Mucosa of stomach (tissue), 1 donor: Measurements from ENCODE around the gene ACVR1.

ENCODE experiments used
- H3K27me3 ChIP-seq: one replicate; pipeline ENCODE4 v1.7.0; 2013; ENCODE audit warnings: mild to moderate bottlenecking, low read length; ENCODE audit not compliant: control insufficient read depth, insufficient read depth
- H3K36me3 ChIP-seq: one replicate; pipeline ENCODE4 v1.7.0; 2013; ENCODE audit warnings: low read length; ENCODE audit not compliant: control insufficient read depth, insufficient read depth
- H3K4me1 ChIP-seq: one replicate; pipeline ENCODE4 v1.7.0; 2013; ENCODE audit warnings: mild to moderate bottlenecking, low read length; ENCODE audit not compliant: control insufficient read depth, insufficient read depth
- H3K4me3 ChIP-seq: one replicate; pipeline ENCODE4 v1.7.0; 2013; ENCODE audit warnings: low read length
- H3K9ac ChIP-seq: one replicate; pipeline ENCODE4 v1.7.0; 2013; ENCODE audit warnings: mild to moderate bottlenecking, low read length, moderate library complexity
- H3K9me3 ChIP-seq: one replicate; pipeline ENCODE4 v1.7.0; 2013; ENCODE audit warnings: mild to moderate bottlenecking, low read length, moderate library complexity; ENCODE audit not compliant: control insufficient read depth
- donor health status: Pancreatic carcinoma.

ACVR1 gene

GRCh38 chr2:157876066-157876785, at the start of gene ACVR1:
TSS of gene ACVR1 (minus strand) at chr2:157876330. CDS start at chr2:157799493, 76,837 bp downstream.
- no peaks in the 10 kb centered on the region for H3K27me3 ChIP-seq
- H3K36me3 ChIP-seq: no peaks in the 10 kb centered on the region
- H3K9ac ChIP-seq: peak within 1 kb of the TSS; percentile 76
- H3K4me3 ChIP-seq: peak within 1 kb of the TSS; percentile 69
- H3K4me1 ChIP-seq: peaks cover 36% of the 10 kb centered on the region
- H3K9me3 ChIP-seq: no peaks in the 10 kb centered on the region

- no peaks in the 10 kb centered on the region for H3K9me3 ChIP-seq
- no peaks in the 10 kb centered on the region for H3K36me3 ChIP-seq
- H3K4me1 ChIP-seq: no peaks in the 10 kb centered on the region
- H3K9ac ChIP-seq: no peak overlapping the region
- H3K27me3 ChIP-seq: no peaks in the 10 kb centered on the region
- no peak overlapping the region for H3K4me3 ChIP-seq
Observed at GRCh38 chr2:157925071-157925470, 48.9 kb upstream of the ACVR1 start.

- H3K36me3 ChIP-seq: no peaks in the 10 kb centered on the region
- no peaks in the 10 kb centered on the region for H3K9me3 ChIP-seq
- no peak overlapping the region for H3K9ac ChIP-seq
- no peaks in the 10 kb centered on the region for H3K4me1 ChIP-seq
- H3K27me3 ChIP-seq: no peaks in the 10 kb centered on the region
- H3K4me3 ChIP-seq: no peak overlapping the region
Observed at GRCh38 chr2:157923598-157924217, 47.6 kb upstream of the ACVR1 start.

GRCh38 chr2:157922815-157923214, 46.7 kb upstream of the ACVR1 start:
- Histone ChIP-seq H3K9me3 (no peaks in the 10 kb centered on the region), H3K27me3 (no peaks in the 10 kb centered on the region), H3K4me1 (no peaks in the 10 kb centered on the region), H3K4me3 (no peak overlapping the region), H3K36me3 (no peaks in the 10 kb centered on the region), H3K9ac (no peak overlapping the region)

- Histone ChIP-seq H3K27me3 (no peaks in the 10 kb centered on the region), H3K9ac (no peak overlapping the region), H3K4me3 (no peak overlapping the region), H3K9me3 (no peaks in the 10 kb centered on the region), H3K36me3 (no peaks in the 10 kb centered on the region), H3K4me1 (no peaks in the 10 kb centered on the region)
Observed at GRCh38 chr2:157922336-157922735, 46.2 kb upstream of the ACVR1 start.

GRCh38 chr2:157920736-157921135, 44.6 kb upstream of the ACVR1 start:
- Histone ChIP-seq H3K9me3 (no peaks in the 10 kb centered on the region), H3K36me3 (no peaks in the 10 kb centered on the region), H3K9ac (no peak overlapping the region), H3K4me1 (no peaks in the 10 kb centered on the region), H3K27me3 (no peaks in the 10 kb centered on the region), H3K4me3 (no peak overlapping the region)

- Histone ChIP-seq H3K4me1 (no peaks in the 10 kb centered on the region), H3K4me3 (no peak overlapping the region), H3K36me3 (no peaks in the 10 kb centered on the region), H3K9me3 (no peaks in the 10 kb centered on the region), H3K9ac (no peak overlapping the region), H3K27me3 (no peaks in the 10 kb centered on the region)
Observed at GRCh38 chr2:157919181-157919580, 43.1 kb upstream of the ACVR1 start.

GRCh38 chr2:157918319-157918718, 42.2 kb upstream of the ACVR1 start:
- H3K9ac ChIP-seq: no peak overlapping the region
- H3K4me1 ChIP-seq: no peaks in the 10 kb centered on the region
- H3K36me3 ChIP-seq: no peaks in the 10 kb centered on the region
- no peak overlapping the region for H3K4me3 ChIP-seq
- H3K9me3 ChIP-seq: no peaks in the 10 kb centered on the region
- H3K27me3 ChIP-seq: no peaks in the 10 kb centered on the region

GRCh38 chr2:157911750-157912149, 35.6 kb upstream of the ACVR1 start:
- no peaks in the 10 kb centered on the region for H3K4me1 ChIP-seq
- no peaks in the 10 kb centered on the region for H3K9me3 ChIP-seq
- H3K36me3 ChIP-seq: no peaks in the 10 kb centered on the region
- no peaks in the 10 kb centered on the region for H3K27me3 ChIP-seq
- H3K4me3 ChIP-seq: no peak overlapping the region
- H3K9ac ChIP-seq: no peak overlapping the region

GRCh38 chr2:157911246-157911645, 35.1 kb upstream of the ACVR1 start:
- H3K4me1 ChIP-seq: no peaks in the 10 kb centered on the region
- H3K36me3 ChIP-seq: no peaks in the 10 kb centered on the region
- H3K4me3 ChIP-seq: no peak overlapping the region
- H3K27me3 ChIP-seq: no peaks in the 10 kb centered on the region
- no peak overlapping the region for H3K9ac ChIP-seq
- no peaks in the 10 kb centered on the region for H3K9me3 ChIP-seq

- no peak overlapping the region for H3K9ac ChIP-seq
- H3K9me3 ChIP-seq: no peaks in the 10 kb centered on the region
- no peaks in the 10 kb centered on the region for H3K27me3 ChIP-seq
- H3K4me3 ChIP-seq: no peak overlapping the region
- no peaks in the 10 kb centered on the region for H3K36me3 ChIP-seq
- no peaks in the 10 kb centered on the region for H3K4me1 ChIP-seq
Observed at GRCh38 chr2:157905092-157905491, 29.0 kb upstream of the ACVR1 start.

GRCh38 chr2:157903626-157904025, 27.5 kb upstream of the ACVR1 start:
- H3K27me3 ChIP-seq: no peaks in the 10 kb centered on the region
- H3K4me1 ChIP-seq: no peaks in the 10 kb centered on the region
- no peaks in the 10 kb centered on the region for H3K36me3 ChIP-seq
- no peaks in the 10 kb centered on the region for H3K9me3 ChIP-seq
- no peak overlapping the region for H3K9ac ChIP-seq
- H3K4me3 ChIP-seq: no peak overlapping the region
